Suprapubic skin (tissue), 4 donors: ENCODE measurements around the gene ARHGEF7.

Experiments used
- CTCF ChIP-seq, 2 donors: fragments of 200-600 bp in 1 of 2; fragments of 450-650 bp in 1 of 2; sonication (generic) in 1 of 2; IDR thresholded peaks; one replicate each; pipeline ENCODE4 v1.5.1; 2016 to 2019; ENCODE audit warnings: antibody characterized with exemption in 2 of 2, mild to moderate bottlenecking in 1 of 2, moderate library complexity in 1 of 2
- POLR2A ChIP-seq, 2 donors: fragments of 450-650 bp; IDR thresholded peaks; one replicate each; pipeline ENCODE4 v1.6.1; 2017; ENCODE audit warnings: antibody characterized with exemption in 2 of 2, mild to moderate bottlenecking in 2 of 2, moderate library complexity in 2 of 2
- POLR2AphosphoS5 ChIP-seq, 3 donors: sonication (generic); formaldehyde crosslinking; IDR thresholded peaks; one replicate each; pipeline ENCODE4 v1.6.1; 2017; ENCODE audit warnings: antibody characterized with exemption in 3 of 3

GRCh38 chr13:111252446-111253364 is 137.6 kb downstream of the ARHGEF7 start:
- TF ChIP-seq POLR2A (IDR thresholded peaks at IDR 0.05), result no peak
- no peak for TF ChIP-seq CTCF (IDR thresholded peaks at IDR 0.05)
- no peak for TF ChIP-seq POLR2AphosphoS5 (IDR thresholded peaks at IDR 0.05)
